ENCODE data around the gene PTPN3.

Gene PTPN3

GRCh38 chr9:109467936-109468335 is 30.2 kb downstream of the PTPN3 start:
- Mint-ChIP-seq H3K4me3 (no peak overlapping the region), H3K27ac (no peak overlapping the region), H3K27me3 (ENCODE audit: low read depth) (no peaks in the 10 kb centered on the region), H3K4me1 (peaks cover 10% of the 10 kb centered on the region), H3K9me3 (no peaks in the 10 kb centered on the region), H3K36me3 (ENCODE audit: low read depth) (no peaks in the 10 kb centered on the region)
- TF ChIP-seq CTCF (IDR thresholded peaks at IDR 0.05; ENCODE audit: unreplicated experiment in 3 of 3) = no peak

- no peak for TF ChIP-seq CTCF (IDR thresholded peaks at IDR 0.05; ENCODE audit: unreplicated experiment in 3 of 3)
- Mint-ChIP-seq H3K27me3 (ENCODE audit: low read depth) (no peaks in the 10 kb centered on the region), H3K27ac (no peak overlapping the region), H3K4me3 (no peak overlapping the region), H3K9me3 (no peaks in the 10 kb centered on the region), H3K36me3 (ENCODE audit: low read depth) (no peaks in the 10 kb centered on the region), H3K4me1 (peaks cover 7% of the 10 kb centered on the region)
Measured at GRCh38 chr9:109466623-109467590, 31.2 kb downstream of the PTPN3 start.

- Mint-ChIP-seq H3K27me3 (ENCODE audit: low read depth) (no peaks in the 10 kb centered on the region), H3K4me3 (no peak overlapping the region), H3K4me1 (no peaks in the 10 kb centered on the region), H3K36me3 (ENCODE audit: low read depth) (no peaks in the 10 kb centered on the region), H3K9me3 (no peaks in the 10 kb centered on the region), H3K27ac (no peak overlapping the region)
- TF ChIP-seq CTCF (IDR thresholded peaks at IDR 0.05; ENCODE audit: unreplicated experiment in 3 of 3) = no peak
Measured at GRCh38 chr9:109463924-109464625, 34.0 kb downstream of the PTPN3 start.

GRCh38 chr9:109460576-109460975 is 37.5 kb downstream of the PTPN3 start:
- Mint-ChIP-seq H3K9me3 (no peaks in the 10 kb centered on the region), H3K4me3 (no peak overlapping the region), H3K27me3 (ENCODE audit: low read depth) (peaks cover 7% of the 10 kb centered on the region), H3K27ac (no peak overlapping the region), H3K4me1 (no peaks in the 10 kb centered on the region), H3K36me3 (ENCODE audit: low read depth) (peaks cover 4% of the 10 kb centered on the region)
- TF ChIP-seq CTCF (IDR thresholded peaks at IDR 0.05; ENCODE audit: unreplicated experiment in 3 of 3) = no peak

- H3K27ac Mint-ChIP-seq = no peak overlapping the region
- H3K9me3 Mint-ChIP-seq = no peaks in the 10 kb centered on the region
- H3K27me3 Mint-ChIP-seq (ENCODE audit: low read depth) = peaks cover 7% of the 10 kb centered on the region
- no peak for TF ChIP-seq CTCF (IDR thresholded peaks at IDR 0.05; ENCODE audit: unreplicated experiment in 3 of 3)
- peaks cover 4% of the 10 kb centered on the region for H3K36me3 Mint-ChIP-seq (ENCODE audit: low read depth)
- H3K4me1 Mint-ChIP-seq = no peaks in the 10 kb centered on the region
- no peak overlapping the region for H3K4me3 Mint-ChIP-seq
Measured at GRCh38 chr9:109459423-109459822, 38.7 kb downstream of the PTPN3 start.
